Activated T-helper 2 cell treated with anti-CD3 and anti-CD28 coated beads, Interferon-gamma antibody, Interleukin-2, Interleukin-4, amounts not matched to agents 10 μg/mL and 5 μg/mL and 100 μg/mL, durations not matched to agents 14 hours and 24 hours and 36 hours (primary cell): ENCODE measurements around the gene PMM1. TPM values are rescaled to one million over a fixed set of nuclear protein-coding genes. Genes with fewer than 3 reads are reported as not detected.

Experiments
- DNase-seq: peaks from one replicate; pipeline ENCODE4 v3.0.0; 2021; ENCODE audit warnings: low spot score
- H3K27ac Mint-ChIP-seq: one replicate; pipeline ENCODE4 v1.8.0; 2021; ENCODE audit warnings: mixed read lengths
- H3K27me3 Mint-ChIP-seq: one replicate; pipeline ENCODE4 v1.8.0; 2021; ENCODE audit warnings: low read depth, mixed read lengths
- H3K36me3 Mint-ChIP-seq: one replicate; pipeline ENCODE4 v1.8.0; 2021; ENCODE audit warnings: low read depth, mixed read lengths
- H3K4me1 Mint-ChIP-seq: one replicate; pipeline ENCODE4 v1.8.0; 2021; ENCODE audit warnings: low read depth, mixed read lengths
- H3K4me3 Mint-ChIP-seq: one replicate; pipeline ENCODE4 v1.8.0; 2021; ENCODE audit warnings: low read depth, mild to moderate bottlenecking, moderate library complexity, mixed read lengths
- H3K9me3 Mint-ChIP-seq: one replicate; pipeline ENCODE4 v1.8.0; 2021; ENCODE audit warnings: mixed read lengths
- intact Hi-C: fragments of 100-400 bp; cut with micrococcal nuclease; formaldehyde crosslinking; loops from one replicate; pipeline ENCODE4 v1.15.1; 2023
- total RNA-seq: library from RNA; stranded (reverse); gene quantifications from 2 replicates; pipeline ENCODE4 v1.2.3, GENCODE V29; 2022

PMM1 gene
- total RNA-seq, 1 donor from 2014 or later: 23.4 TPM

DNA sequence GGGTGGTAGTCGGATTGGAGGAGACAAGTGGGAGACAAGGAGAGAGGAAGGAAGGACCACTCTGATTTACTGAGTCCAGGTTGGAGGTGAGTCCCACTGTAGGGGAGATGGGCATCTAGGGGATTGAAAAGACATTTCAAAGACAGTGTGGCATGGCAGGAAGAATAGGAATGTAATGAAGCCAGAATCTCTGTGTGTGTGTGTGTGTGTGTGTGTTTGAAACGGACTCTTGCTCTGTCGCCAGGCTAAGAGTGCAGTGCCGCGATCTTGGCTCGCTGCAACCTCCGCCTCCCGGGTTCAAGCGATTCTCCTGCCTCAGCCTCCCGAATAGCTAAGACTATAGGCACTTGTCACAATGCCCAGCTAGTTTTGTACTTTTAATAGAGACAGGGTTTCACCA lies 33.1 kb downstream of the PMM1 start:
- no peaks in the 10 kb centered on the region for H3K9me3 Mint-ChIP-seq

DNA sequence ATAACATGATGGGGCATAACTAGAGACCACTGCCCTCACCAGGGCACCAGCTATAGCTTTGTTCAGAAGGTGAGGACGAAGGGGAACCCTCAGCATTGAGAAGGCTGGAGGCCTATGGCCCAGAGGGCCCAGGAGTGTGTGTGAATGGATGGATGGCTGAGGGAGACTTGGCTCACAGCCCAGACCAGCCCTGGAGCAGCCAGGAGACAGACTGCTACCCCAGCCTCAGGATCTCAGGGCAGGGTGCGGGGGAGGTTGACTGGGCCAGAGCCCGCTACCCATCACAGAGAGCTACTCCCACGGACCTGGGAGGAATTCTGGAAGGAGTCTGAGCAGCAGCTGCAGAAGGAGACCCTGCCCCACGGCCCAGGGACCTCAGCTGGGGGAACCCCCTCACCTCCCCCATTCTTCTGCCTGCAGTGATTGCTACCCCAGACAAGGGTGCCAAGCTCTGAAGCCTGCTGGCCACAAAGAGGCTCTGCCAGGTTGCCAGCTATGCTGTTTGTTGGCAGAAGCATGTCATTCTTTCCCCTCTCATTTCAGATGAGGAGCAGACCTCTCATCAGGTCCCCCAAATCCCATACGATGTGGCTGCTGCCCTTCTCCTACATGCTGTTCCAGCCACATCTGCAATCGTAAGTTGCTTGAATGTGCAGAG lies 34.2 kb downstream of the PMM1 start:
- Mint-ChIP-seq H3K27me3 (peaks cover 17% of the 10 kb centered on the region), H3K4me1 (peaks cover 2% of the 10 kb centered on the region), H3K36me3 (no peaks in the 10 kb centered on the region), H3K27ac (no peak overlapping the region), H3K4me3 (no peak overlapping the region), H3K9me3 (no peaks in the 10 kb centered on the region)
- intact Hi-C loops: no loop called here
- DNase-seq: no peak

More for the DNA sequence above, 33.1 kb downstream of the PMM1 start:
- Mint-ChIP-seq H3K4me3 (no peak overlapping the region), H3K27ac (no peak overlapping the region), H3K4me1 (peaks cover 2% of the 10 kb centered on the region), H3K27me3 (peaks cover 25% of the 10 kb centered on the region), H3K36me3 (no peaks in the 10 kb centered on the region)
- no peak for DNase-seq
- intact Hi-C loops: no loop called here

DNA sequence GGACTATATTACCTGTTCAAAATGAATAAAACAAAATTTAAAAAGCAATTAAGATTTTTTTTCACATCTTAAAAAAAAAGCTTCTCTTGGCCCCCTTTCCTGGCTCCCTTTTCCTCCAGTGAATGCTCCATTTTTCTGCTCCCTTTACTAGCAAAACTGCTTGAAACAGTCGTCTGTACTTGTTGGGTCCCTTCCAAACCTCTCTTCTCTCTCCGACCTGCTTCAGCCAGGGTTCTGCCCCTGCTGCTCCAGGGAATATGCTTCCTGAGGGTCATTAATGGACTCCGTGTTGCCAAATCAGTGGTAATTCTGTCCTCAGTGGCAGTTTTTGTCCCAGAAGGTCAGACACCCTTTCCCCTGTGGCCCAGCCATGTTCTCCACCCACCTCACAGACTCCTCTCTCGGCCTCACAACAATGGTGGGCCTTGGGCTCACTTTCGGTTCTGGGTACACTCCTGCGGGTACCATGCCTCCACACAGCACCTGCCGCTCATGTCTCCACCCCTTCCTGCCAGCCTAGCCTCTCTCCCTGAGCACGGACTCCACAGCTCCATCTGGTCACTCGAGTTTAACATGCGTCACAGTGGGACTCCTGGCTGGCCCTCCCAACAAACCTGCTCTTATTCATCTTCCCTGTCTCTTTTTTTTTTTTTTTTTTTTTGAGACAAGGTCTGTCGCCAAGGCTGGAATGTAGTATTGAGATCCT lies 37.6 kb downstream of the PMM1 start:
- no peak overlapping the region for H3K4me3 Mint-ChIP-seq
- no peak for DNase-seq
- peaks cover 11% of the 10 kb centered on the region for H3K27me3 Mint-ChIP-seq
- no peaks in the 10 kb centered on the region for H3K36me3 Mint-ChIP-seq
- no peaks in the 10 kb centered on the region for H3K9me3 Mint-ChIP-seq
- intact Hi-C loops: no loop called here
- no peak overlapping the region for H3K27ac Mint-ChIP-seq
- H3K4me1 Mint-ChIP-seq: peaks cover 2% of the 10 kb centered on the region

DNA sequence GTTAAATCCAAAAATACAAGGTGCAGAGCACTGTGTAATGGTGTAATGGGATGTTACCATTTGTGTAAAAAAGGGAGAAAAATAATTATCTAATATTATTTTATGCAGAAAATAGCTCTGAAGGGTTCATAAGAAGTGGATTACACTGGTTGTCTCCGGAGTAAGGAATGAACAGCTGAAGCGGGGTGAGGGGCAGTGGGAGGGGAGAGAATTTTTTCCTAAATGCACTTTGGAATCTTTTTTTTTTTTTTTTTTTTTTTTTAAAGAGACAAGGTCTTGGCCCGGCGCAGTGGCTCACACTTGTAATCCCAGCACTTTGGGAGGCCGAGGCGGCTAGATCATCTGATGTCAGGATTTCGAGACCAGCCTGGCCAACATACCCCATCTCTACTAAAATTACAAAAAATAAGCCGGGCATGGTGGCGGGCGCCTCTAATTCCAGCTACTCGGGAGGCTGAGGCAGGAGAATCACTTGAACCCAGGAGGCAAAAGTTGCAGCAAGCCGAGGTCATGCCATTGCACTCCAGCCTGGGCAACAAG lies 38.6 kb downstream of the PMM1 start:
- Mint-ChIP-seq H3K27ac (no peak overlapping the region), H3K4me1 (no peaks in the 10 kb centered on the region), H3K27me3 (peaks cover 7% of the 10 kb centered on the region), H3K9me3 (no peaks in the 10 kb centered on the region), H3K36me3 (no peaks in the 10 kb centered on the region), H3K4me3 (no peak overlapping the region)
- no peak for DNase-seq
- intact Hi-C loops: no loop called here

DNA sequence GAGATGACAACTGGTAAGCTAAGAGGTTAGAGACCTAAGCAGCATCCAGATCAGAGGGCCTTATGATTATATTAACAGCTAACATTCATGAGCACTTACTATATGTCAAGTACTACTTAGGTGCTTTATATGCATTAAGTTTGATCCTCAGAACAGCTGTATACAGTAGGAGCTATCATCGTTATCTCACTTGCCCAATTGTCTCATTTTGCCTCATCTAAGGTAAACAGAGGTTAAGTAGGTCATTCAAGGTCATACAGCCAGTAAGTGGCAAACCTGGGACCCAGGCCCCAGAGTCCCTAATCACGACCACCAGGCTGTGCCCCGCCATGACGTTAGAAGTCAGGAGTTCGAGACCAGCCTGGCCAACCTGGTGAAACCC lies 40.8 kb downstream of the PMM1 start:
- Mint-ChIP-seq H3K4me3 (no peak overlapping the region), H3K36me3 (no peaks in the 10 kb centered on the region), H3K9me3 (no peaks in the 10 kb centered on the region), H3K27me3 (peaks cover 7% of the 10 kb centered on the region), H3K27ac (no peak overlapping the region), H3K4me1 (peaks cover 5% of the 10 kb centered on the region)
- intact Hi-C loops: no loop called here
- no peak for DNase-seq

DNA sequence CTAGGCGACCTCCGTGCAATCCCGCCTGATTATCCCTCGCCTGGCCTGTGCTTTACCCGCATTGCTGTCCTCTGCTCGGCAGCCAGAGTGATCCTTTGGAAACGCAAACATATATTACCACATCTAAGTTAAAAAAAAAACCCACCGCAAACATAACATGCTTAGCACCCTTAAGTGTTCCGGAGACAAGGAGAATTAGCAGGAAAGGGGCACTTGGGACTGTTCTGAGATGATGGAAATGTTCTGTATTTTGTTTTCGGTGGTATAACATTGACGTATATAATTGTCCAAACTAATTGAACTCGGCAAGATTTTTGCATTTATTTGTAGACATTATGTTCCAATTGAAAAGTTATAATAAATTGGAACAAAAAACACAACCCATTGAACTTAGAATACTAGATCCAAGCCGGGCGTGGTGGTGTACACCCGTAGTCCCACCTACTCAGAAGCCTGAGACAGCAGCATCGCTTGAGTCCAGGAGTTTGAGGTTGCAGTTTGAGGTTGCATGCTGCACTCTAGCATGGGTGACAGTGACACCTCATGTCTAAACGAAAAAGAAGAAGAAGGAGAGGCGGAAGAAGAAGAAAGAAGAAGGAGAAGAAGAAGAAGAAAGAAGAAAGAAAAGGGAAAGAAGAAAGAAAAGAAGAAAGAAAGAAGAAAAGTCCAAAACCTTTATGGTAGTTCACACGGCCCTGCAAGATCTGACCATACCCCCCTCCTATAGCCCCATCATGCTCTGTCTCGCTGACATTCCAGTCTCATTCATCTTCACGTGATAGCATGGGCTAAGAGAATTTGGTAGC lies 44.8 kb downstream of the PMM1 start:
- H3K9me3 Mint-ChIP-seq: no peaks in the 10 kb centered on the region
- H3K27ac Mint-ChIP-seq: peak overlapping the region; percentile 60
- H3K36me3 Mint-ChIP-seq: peaks cover 8% of the 10 kb centered on the region
- intact Hi-C loops: loop anchor here (1.0 to 5.0 kb wide), 3 partner anchors 44 to 76 kb away; partner anchors contain the start of genes DESI1, PMM1 and XRCC6
- H3K4me3 Mint-ChIP-seq: peak overlapping the region; percentile 91
- no peak for DNase-seq
- H3K27me3 Mint-ChIP-seq: no peaks in the 10 kb centered on the region
- H3K4me1 Mint-ChIP-seq: peaks cover 21% of the 10 kb centered on the region

DNA sequence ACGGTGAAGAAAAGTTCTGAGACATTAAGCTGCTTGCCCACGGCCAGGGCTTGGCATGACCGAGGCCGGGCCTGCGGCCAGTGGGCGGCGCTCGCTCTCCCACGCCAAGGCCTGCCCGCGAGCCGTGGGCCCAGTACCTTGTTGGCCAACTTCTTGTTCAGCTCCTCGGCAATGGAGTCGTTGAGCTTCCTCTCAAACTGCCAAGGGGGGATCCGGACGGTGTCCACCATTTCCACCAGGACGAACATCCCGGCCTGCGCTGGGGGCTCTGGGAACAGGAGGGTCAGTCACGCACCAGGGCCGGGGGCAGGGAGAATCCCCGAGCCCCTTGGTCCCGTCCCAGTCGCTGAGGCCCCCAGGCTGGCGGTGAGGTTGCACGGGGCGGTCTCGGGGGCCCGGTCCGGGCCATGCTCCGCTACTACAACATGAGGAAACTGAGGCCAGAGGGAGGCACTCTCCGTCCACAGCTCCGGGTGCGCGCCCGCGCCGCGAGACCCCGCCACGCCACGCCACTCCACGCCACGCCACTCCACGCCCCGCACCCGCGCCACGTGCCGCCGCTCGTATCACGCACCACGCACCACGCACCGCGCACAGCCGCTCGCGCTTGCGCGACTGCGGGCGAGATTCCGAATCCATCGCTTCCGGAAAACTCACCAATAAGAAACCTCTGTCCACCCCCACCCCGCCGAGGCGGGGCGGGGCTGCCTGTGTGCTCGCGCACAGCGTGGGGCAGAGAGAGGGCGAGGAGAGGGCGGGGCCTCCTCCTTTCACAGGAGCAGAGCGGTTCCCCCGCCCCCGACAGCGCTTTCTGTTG lies 45.6 kb downstream of the PMM1 start, which contains the start of gene POLR3H:
TSS of gene POLR3H (minus strand) at position 617 of the 817 bp plus-strand sequence. CDS start at position 248, 369 bp downstream.
- Mint-ChIP-seq H3K36me3 (peaks cover 13% of the 10 kb centered on the region), H3K4me3 (peak within 1 kb of the TSS; percentile 91), H3K27me3 (no peaks in the 10 kb centered on the region), H3K9me3 (no peaks in the 10 kb centered on the region), H3K27ac (peak within 1 kb of the TSS; percentile 60), H3K4me1 (peaks cover 21% of the 10 kb centered on the region)
- intact Hi-C loops: loop anchor here (1.0 to 5.0 kb wide), 3 partner anchors 45 to 77 kb away; partner anchors contain the start of genes DESI1, PMM1 and XRCC6
- peak; percentile 96 for DNase-seq

DNA sequence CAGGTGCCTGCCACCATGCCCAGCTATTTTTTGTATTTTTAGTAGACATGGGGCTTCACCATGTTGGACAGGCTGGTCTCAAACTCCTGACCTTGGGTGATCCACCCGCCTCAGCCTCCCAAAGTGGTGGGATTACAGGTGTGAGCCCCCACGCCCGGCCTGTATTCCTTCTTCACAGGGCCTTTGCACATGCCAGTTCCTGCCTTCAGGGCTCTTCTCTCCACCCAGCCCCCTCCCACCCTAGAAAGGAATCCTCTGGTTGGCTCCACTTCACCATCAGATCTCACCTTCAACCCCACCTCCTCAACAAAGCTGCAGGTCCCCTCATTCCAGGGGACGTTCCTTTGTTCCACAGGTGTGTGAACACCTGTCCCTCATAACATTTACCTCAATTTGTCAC lies 47.4 kb downstream of the PMM1 start:
- peak overlapping the region; percentile 15 for H3K27ac Mint-ChIP-seq
- intact Hi-C loops: loop anchor here (5.0 kb wide), 1 partner anchor 60 kb away; no protein-coding TSS in a partner anchor
- DNase-seq: no peak
- H3K4me3 Mint-ChIP-seq: peak overlapping the region; percentile 91
- H3K4me1 Mint-ChIP-seq: peaks cover 21% of the 10 kb centered on the region
- peaks cover 17% of the 10 kb centered on the region for H3K36me3 Mint-ChIP-seq
- H3K9me3 Mint-ChIP-seq: no peaks in the 10 kb centered on the region
- H3K27me3 Mint-ChIP-seq: no peaks in the 10 kb centered on the region

DNA sequence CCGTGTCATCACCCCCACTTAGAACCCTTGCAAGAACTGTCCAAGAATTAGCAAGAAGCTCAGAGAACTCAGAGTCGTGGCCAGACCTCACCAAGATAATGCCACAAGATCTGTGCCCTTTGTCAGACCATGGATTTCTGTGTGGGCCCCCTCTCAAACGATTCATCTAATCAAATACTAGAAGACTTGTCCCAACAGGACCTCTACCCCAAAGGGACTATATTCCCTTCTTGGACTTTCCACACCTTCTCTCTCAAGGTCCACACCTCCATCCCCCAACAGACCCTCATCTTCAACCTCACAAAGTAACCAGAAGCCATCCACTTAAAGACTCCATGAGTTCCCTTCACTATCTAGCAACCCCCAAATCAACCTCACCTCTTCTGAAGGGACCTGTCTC lies 48.2 kb downstream of the PMM1 start:
- H3K36me3 Mint-ChIP-seq: peaks cover 17% of the 10 kb centered on the region
- no peaks in the 10 kb centered on the region for H3K9me3 Mint-ChIP-seq
- no peak for DNase-seq
- H3K27me3 Mint-ChIP-seq: no peaks in the 10 kb centered on the region
- peak overlapping the region; percentile 10 for H3K27ac Mint-ChIP-seq
- intact Hi-C loops: loop anchor here (5.0 kb wide), 1 partner anchor 61 kb away; no protein-coding TSS in a partner anchor
- peaks cover 21% of the 10 kb centered on the region for H3K4me1 Mint-ChIP-seq
- H3K4me3 Mint-ChIP-seq: peak overlapping the region; percentile 41

DNA sequence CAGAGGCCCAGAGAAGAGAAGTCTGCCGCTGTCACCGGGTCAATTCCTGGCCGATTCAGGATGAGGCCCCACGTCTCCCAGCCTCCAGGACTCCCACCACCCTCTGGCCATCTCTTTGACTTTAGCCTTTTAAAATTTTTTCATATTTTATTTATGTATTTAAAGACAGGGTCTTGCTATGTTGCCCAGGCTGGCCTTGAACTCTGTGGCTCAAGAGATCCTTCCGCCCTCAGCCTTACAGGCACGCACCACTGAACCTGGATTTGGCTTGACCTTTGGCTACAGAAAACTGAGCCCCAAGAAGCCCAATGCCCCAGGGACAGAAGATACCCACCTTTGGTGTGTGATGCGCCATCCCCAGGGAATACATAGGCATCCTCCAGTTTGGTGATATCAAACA lies 49.3 kb downstream of the PMM1 start:
- Mint-ChIP-seq H3K36me3 (peaks cover 17% of the 10 kb centered on the region), H3K27me3 (no peaks in the 10 kb centered on the region)

DNA sequence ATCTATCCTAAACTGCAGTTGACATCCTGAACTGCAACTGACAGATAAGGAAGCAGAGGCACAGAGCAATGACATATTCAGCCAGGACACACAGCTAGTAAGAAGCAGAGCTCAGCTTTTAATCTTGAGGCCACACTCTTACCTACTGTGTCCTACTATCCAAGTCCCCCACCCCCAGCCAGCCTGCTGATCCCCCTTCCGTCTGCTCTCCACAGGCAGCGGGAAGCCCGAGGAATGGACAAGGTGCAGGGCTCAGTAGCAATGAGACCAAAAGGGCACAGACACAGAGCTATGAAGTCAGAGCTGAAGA lies 49.7 kb downstream of the PMM1 start:
- Mint-ChIP-seq H3K27me3 (no peaks in the 10 kb centered on the region), H3K27ac (no peak overlapping the region), H3K4me3 (no peak overlapping the region), H3K4me1 (peaks cover 20% of the 10 kb centered on the region), H3K36me3 (peaks cover 17% of the 10 kb centered on the region), H3K9me3 (no peaks in the 10 kb centered on the region)
- DNase-seq: no peak
- intact Hi-C loops: loop anchor here (5.0 kb wide), 1 partner anchor 62 kb away; no protein-coding TSS in a partner anchor

More for the DNA sequence above, 49.3 kb downstream of the PMM1 start:
- H3K9me3 Mint-ChIP-seq: no peaks in the 10 kb centered on the region
- H3K27ac Mint-ChIP-seq: no peak overlapping the region
- H3K4me1 Mint-ChIP-seq: peaks cover 21% of the 10 kb centered on the region
- no peak for DNase-seq
- no peak overlapping the region for H3K4me3 Mint-ChIP-seq
- intact Hi-C loops: loop anchor here (5.0 kb wide), 1 partner anchor 62 kb away; no protein-coding TSS in a partner anchor
